OCI-LY3 (cell line): ENCODE results near the gene CCDC142.

Experiments used
- H2AFZ ChIP-seq: fragments of 200-600, 300-600 bp; shearing (Covaris generic); 2 replicates; pipeline ENCODE4 v1.6.0; 2014; ENCODE audit warnings: antibody characterized with exemption, low read depth, low read length
- H3K27ac ChIP-seq: fragments of 200-600, 300-600 bp; sonication (generic); 2 replicates; pipeline ENCODE4 v1.5.1; 2014; ENCODE audit warnings: mild to moderate bottlenecking, low read length, moderate library complexity, mixed read lengths
- H3K27me3 ChIP-seq: fragments of 200-600, 300-600 bp; sonication (generic); 2 replicates; pipeline ENCODE4 v1.6.1; 2014; ENCODE audit warnings: low read depth, low read length, mixed read lengths
- H3K36me3 ChIP-seq: fragments of 200-600, 300-600 bp; sonication (generic); replicated peaks from 2 replicates; pipeline ENCODE3; 2014; ENCODE audit warnings: low read depth, low read length, mixed read lengths
- H3K4me1 ChIP-seq: fragments of 300-600, 200-600 bp; sonication (generic); 2 replicates; pipeline ENCODE4 v1.6.1; 2014; ENCODE audit warnings: low read length, mixed read lengths
- H3K4me2 ChIP-seq: fragments of 200-600, 300-600 bp; sonication (generic); 2 replicates; pipeline ENCODE4 v1.6.1; 2014; ENCODE audit warnings: low read length, mixed read lengths
- H3K4me3 ChIP-seq: fragments of 300-600, 200-600 bp; sonication (generic); 2 replicates; pipeline ENCODE4 v1.5.1; 2014; ENCODE audit warnings: antibody characterized with exemption, mild to moderate bottlenecking, low read length, moderate library complexity
- H3K79me2 ChIP-seq: fragments of 300-600, 200-600 bp; shearing (Covaris generic); 2 replicates; pipeline ENCODE4 v1.6.1; 2014; ENCODE audit warnings: mild to moderate bottlenecking, low read length, mixed read lengths
- H3K9ac ChIP-seq: fragments of 300-600, 200-600 bp; shearing (Covaris generic); 2 replicates; pipeline ENCODE4 v1.6.0; 2014; ENCODE audit warnings: mild to moderate bottlenecking, low read length, moderate library complexity
- H3K9me3 ChIP-seq: fragments of 200-600, 300-600 bp; shearing (Covaris generic); 2 replicates; pipeline ENCODE4 v1.6.1; 2014; ENCODE audit warnings: low read length, mixed read lengths; ENCODE audit not compliant: insufficient read depth
- H4K20me1 ChIP-seq: fragments of 200-600, 300-600 bp; sonication (generic); 2 replicates; pipeline ENCODE4 v1.6.1; 2016; ENCODE audit warnings: low read length, mixed read lengths; ENCODE audit not compliant: insufficient read depth
- EZH2phosphoT487 ChIP-seq: fragments of 200-600 bp; shearing (Covaris generic); IDR thresholded peaks from 2 replicates; pipeline ENCODE4 v1.6.1; 2018; ENCODE audit warnings: antibody characterized with exemption, mixed run types, low read depth
- TF ChIP-seq, protein P1 (sequence below): fragments of 200-600, 300-600 bp; sonication (generic); IDR thresholded peaks from 2 replicates; pipeline ENCODE4 v1.5.1; 2014; ENCODE audit warnings: antibody characterized with exemption, low read length, low read depth

CCDC142 gene

DNA sequence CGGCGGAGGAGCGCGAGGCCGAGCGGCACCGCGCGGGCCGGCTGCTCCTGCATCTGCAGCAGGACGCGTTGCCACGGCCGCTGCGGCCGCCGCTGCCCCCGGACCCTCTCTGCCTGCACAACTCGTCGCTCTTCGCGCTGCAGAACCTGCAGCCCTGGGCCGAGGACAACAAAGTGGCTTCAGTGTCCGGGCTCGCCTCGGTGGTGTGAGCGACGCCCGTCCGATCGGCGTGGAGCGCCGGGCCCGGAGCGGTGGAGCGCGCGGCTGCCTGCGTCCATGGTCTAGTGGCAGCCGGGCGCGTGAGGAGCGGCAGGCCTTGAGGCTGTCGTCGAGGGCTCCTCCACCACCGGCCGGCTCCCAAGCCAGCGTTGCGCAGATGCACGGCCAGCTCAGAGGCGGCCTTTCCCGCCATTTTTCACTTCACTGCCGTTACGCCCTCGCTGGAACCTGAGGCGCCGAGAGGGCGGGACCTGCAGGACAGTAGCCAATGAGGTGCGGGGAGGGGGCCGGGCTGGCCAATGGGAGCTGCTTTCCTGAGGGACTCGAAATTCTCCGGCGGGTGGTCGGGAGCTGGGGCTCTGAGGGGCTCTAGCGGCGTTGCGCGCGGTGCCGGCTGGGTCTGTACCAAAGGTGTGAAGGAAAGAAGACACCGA, 33.3 kb upstream of the CCDC142 start:
- no peak for TF ChIP-seq EZH2phosphoT487
- TF ChIP-seq, protein P1, sequence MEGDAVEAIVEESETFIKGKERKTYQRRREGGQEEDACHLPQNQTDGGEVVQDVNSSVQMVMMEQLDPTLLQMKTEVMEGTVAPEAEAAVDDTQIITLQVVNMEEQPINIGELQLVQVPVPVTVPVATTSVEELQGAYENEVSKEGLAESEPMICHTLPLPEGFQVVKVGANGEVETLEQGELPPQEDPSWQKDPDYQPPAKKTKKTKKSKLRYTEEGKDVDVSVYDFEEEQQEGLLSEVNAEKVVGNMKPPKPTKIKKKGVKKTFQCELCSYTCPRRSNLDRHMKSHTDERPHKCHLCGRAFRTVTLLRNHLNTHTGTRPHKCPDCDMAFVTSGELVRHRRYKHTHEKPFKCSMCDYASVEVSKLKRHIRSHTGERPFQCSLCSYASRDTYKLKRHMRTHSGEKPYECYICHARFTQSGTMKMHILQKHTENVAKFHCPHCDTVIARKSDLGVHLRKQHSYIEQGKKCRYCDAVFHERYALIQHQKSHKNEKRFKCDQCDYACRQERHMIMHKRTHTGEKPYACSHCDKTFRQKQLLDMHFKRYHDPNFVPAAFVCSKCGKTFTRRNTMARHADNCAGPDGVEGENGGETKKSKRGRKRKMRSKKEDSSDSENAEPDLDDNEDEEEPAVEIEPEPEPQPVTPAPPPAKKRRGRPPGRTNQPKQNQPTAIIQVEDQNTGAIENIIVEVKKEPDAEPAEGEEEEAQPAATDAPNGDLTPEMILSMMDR = no peak
- H3K4me2 ChIP-seq = no peak overlapping the region

DNA sequence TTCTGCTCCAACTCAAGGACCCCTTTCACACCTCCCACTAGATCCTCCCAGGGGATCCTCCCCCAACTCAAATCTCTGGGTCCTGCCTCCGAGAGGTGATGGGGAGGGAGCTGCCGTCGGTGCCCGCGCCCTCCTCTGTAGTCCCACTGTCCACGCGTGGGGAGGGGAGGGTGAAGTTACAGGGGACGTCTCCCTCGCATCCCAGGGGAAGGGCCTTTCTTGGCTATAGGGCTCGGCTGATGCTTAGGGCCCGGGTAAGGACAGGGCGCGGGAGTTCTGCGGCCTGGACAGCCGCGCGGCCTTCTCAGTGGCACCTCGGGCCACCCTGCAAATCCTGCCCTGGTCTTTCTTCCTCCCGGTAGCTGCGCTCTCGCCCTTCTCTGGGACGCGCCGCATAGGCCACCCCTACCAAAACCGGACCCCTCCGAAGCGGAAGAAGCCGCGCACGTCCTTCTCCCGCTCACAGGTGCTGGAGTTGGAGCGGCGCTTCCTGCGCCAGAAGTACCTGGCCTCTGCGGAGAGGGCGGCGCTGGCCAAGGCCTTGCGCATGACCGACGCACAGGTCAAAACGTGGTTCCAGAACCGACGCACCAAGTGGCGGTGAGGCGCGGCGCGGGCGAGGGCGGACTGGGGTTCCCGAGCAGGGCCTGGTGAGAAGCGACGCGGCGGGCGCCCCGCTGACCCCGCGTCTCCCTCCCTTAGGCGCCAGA, 32.6 kb upstream of the CCDC142 start:
- no peaks in the 10 kb centered on the region for H3K9me3 ChIP-seq
- no peaks in the 10 kb centered on the region for H3K27me3 ChIP-seq
- peaks cover 5% of the 10 kb centered on the region for H3K36me3 ChIP-seq
- no peak overlapping the region for H3K9ac ChIP-seq
- H2AFZ ChIP-seq = no peak overlapping the region
- no peak for TF ChIP-seq EZH2phosphoT487
- TF ChIP-seq, protein P1 = no peak
- H3K27ac ChIP-seq = no peak overlapping the region
- H3K4me2 ChIP-seq = peak overlapping the region; percentile 81
- H3K4me1 ChIP-seq = peaks cover 11% of the 10 kb centered on the region
- no peaks in the 10 kb centered on the region for H4K20me1 ChIP-seq
- peak overlapping the region; percentile 84; the same call in 1 of the 2 replicates for H3K4me3 ChIP-seq
- no peaks in the 10 kb centered on the region for H3K79me2 ChIP-seq

More for the DNA sequence above, 33.3 kb upstream of the CCDC142 start:
- Histone ChIP-seq H4K20me1 (no peaks in the 10 kb centered on the region), H3K27me3 (no peaks in the 10 kb centered on the region), H3K36me3 (peaks cover 5% of the 10 kb centered on the region), H3K27ac (no peak overlapping the region), H3K79me2 (no peaks in the 10 kb centered on the region), H3K9ac (no peak overlapping the region), H2AFZ (no peak overlapping the region), H3K4me1 (peaks cover 16% of the 10 kb centered on the region), H3K4me3 (no peak overlapping the region), H3K9me3 (no peaks in the 10 kb centered on the region)

DNA sequence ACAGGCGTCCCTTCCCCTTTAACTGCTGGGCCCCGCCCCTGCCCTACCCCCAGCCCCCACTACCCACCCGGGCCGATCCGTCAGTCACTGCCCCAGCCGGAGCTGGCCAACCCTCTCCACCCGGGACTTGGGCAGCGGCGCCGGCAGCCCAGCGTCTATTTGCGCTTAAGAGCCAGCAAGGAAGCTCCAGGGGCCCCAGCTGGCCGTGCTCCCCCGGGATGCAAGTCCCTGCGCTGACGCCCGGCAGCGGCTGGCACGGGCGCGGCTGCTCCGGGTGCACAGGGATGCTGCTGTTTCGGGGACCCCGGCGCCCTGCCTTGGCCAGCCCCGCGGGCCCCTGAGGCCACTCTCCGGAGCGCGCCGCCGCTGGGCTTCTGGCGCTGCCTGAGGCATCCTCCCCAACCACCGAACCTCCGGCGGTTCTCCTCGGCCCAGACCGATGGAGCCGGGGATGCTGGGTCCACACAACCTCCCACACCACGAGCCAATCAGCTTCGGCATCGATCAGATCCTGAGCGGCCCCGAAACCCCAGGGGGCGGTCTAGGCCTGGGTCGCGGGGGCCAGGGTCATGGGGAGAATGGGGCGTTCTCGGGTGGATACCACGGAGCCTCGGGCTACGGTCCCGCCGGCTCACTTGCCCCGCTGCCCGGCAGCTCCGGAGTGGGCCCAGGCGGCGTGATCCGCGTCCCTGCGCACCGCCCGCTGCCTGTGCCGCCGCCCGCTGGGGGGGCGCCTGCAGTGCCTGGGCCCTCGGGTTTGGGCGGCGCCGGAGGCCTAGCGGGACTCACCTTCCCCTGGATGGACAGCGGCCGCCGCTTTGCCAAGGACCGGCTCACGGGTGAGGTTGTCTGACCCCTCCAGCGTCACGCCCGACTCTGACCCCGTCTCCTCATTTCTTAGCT, 31.8 kb upstream of the CCDC142 start, which contains the start of gene TLX2:
Gene TLX2 (plus strand): TSS at position 83 of the 903 bp plus-strand sequence. CDS start 357 bp downstream, at position 440.
- peak within 1 kb of the TSS; percentile 81 for H3K4me2 ChIP-seq
- peak within 1 kb of the TSS; percentile 14; the same call in 1 of the 2 replicates for H3K27ac ChIP-seq
- no peaks in the 10 kb centered on the region for H3K9me3 ChIP-seq
- H3K36me3 ChIP-seq = peaks cover 4% of the 10 kb centered on the region
- H3K4me1 ChIP-seq = peaks cover 6% of the 10 kb centered on the region
- H3K79me2 ChIP-seq = no peaks in the 10 kb centered on the region
- H2AFZ ChIP-seq = peak within 1 kb of the TSS; percentile 68; the same call in 1 of the 2 replicates
- H3K9ac ChIP-seq = peak within 1 kb of the TSS; percentile 61
- H3K27me3 ChIP-seq = no peaks in the 10 kb centered on the region
- TF ChIP-seq EZH2phosphoT487 = no peak
- no peaks in the 10 kb centered on the region for H4K20me1 ChIP-seq
- H3K4me3 ChIP-seq = peak within 1 kb of the TSS; percentile 84

DNA sequence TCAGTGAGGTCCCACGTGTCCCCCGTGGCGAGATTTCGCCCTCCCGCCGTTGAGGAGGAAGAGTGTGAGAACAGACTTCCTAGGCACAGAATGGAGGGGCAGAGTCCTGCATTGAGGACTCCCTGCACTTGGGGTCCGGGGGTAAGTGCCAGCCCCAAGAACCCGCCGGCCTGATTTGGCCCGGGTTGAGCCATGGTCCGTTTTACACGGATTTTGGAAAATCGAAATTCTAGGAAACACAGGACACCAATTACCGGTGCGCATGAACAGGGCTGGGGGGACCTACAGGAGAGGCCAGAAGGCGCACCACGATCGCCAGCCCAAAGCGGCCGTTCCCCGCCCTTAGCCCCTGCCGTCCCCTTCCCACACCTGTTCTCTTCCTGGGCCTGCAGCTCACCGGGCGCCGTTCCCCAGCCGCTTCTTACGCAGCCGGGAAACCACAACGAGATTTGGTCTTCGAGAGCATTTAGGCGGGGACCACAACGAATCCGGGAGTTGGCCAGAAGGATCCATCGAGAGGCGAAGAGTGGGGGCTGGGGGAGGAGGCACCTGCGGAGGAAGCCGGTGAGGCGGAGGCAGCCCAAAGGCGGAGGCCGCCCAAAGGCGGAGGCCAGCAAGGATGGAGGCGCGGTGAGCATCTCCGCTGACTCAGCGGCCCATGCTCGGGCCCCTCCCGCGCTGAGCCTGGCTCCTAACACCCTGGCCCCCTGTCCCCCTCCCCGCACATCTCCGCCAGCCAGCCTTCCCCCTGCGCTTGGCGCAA, 31.0 kb upstream of the CCDC142 start:
- H3K4me1 ChIP-seq = peaks cover 10% of the 10 kb centered on the region
- peak overlapping the region; percentile 61 for H3K9ac ChIP-seq
- no peaks in the 10 kb centered on the region for H3K79me2 ChIP-seq
- peak overlapping the region; percentile 81 for H3K4me2 ChIP-seq
- H3K4me3 ChIP-seq = peak overlapping the region; percentile 84
- peak overlapping the region; percentile 14; the same call in 1 of the 2 replicates for H3K27ac ChIP-seq
- peak overlapping the region; percentile 68; the same call in 1 of the 2 replicates for H2AFZ ChIP-seq
- H3K27me3 ChIP-seq = no peaks in the 10 kb centered on the region
- H4K20me1 ChIP-seq = no peaks in the 10 kb centered on the region
- TF ChIP-seq, protein P1 = no peak
- no peak for TF ChIP-seq EZH2phosphoT487
- no peaks in the 10 kb centered on the region for H3K9me3 ChIP-seq
- H3K36me3 ChIP-seq = no peaks in the 10 kb centered on the region
